Astrocyte (in vitro differentiated cells and primary cell): ENCODE data around the gene PLPPR2. TPM values are rescaled to one million over a fixed set of nuclear protein-coding genes. Genes with fewer than 3 reads are reported as not detected.

Experiments used
- DNase-seq: peaks from one replicate; pipeline ENCODE4 v3.0.0-alpha.2; 2010; ENCODE audit warnings: low read depth
- FAIRE-seq: peaks from 2 replicates; lab custom pipeline; 2011; peaks lifted over from hg19 to GRCh38; lab: Jason Lieb, UNC
- H2AFZ ChIP-seq: 2 replicates; pipeline ENCODE4 v1.6.0; 2012; ENCODE audit warnings: low read depth, low read length, inconsistent platforms
- H3K27ac ChIP-seq: 2 replicates; pipeline ENCODE4 v1.5.1; 2011; ENCODE audit warnings: low read depth, low read length, inconsistent platforms
- H3K27me3 ChIP-seq: 2 replicates; pipeline ENCODE4 v1.6.0; 2011; ENCODE audit warnings: low read length, inconsistent platforms; ENCODE audit not compliant: insufficient read depth
- H3K36me3 ChIP-seq: 2 replicates; pipeline ENCODE4 v1.5.1; 2011; ENCODE audit warnings: low read length, inconsistent platforms; ENCODE audit not compliant: insufficient read depth
- H3K4me1 ChIP-seq: 2 replicates; pipeline ENCODE4 v1.5.1; 2011; ENCODE audit warnings: low read length, inconsistent platforms; ENCODE audit not compliant: insufficient read depth
- H3K4me2 ChIP-seq: 2 replicates; pipeline ENCODE4 v1.6.0; 2012; ENCODE audit warnings: low read length, inconsistent platforms
- H3K4me3 ChIP-seq: 2 replicates; pipeline ENCODE4 v1.5.1; 2011; ENCODE audit warnings: low read depth, mild to moderate bottlenecking, low read length, inconsistent platforms; ENCODE audit not compliant: insufficient read depth
- H3K79me2 ChIP-seq: 2 replicates; pipeline ENCODE4 v1.6.0; 2012; ENCODE audit warnings: mild to moderate bottlenecking, low read length, inconsistent platforms; ENCODE audit not compliant: insufficient read depth
- H3K9ac ChIP-seq: 2 replicates; pipeline ENCODE4 v1.6.0; 2012; ENCODE audit warnings: mild to moderate bottlenecking, low read length, inconsistent platforms
- H3K9me3 ChIP-seq: 2 replicates; pipeline ENCODE4 v1.5.1; 2012; ENCODE audit warnings: low read depth, mild to moderate bottlenecking, low read length, inconsistent platforms; ENCODE audit not compliant: insufficient read depth
- H4K20me1 ChIP-seq: 2 replicates; pipeline ENCODE4 v1.6.0; 2012; ENCODE audit warnings: low read length, inconsistent platforms; ENCODE audit not compliant: insufficient read depth
- H3K27ac Mint-ChIP-seq: one replicate; pipeline ENCODE4 v1.8.0; 2021; ENCODE audit warnings: mild to moderate bottlenecking, mixed read lengths; ENCODE audit not compliant: unreplicated experiment
- H3K27me3 Mint-ChIP-seq: one replicate; pipeline ENCODE4 v1.8.0; 2021; ENCODE audit warnings: low read depth, mixed read lengths; ENCODE audit not compliant: unreplicated experiment
- H3K36me3 Mint-ChIP-seq: one replicate; pipeline ENCODE4 v1.8.0; 2021; ENCODE audit warnings: low read depth, mixed read lengths; ENCODE audit not compliant: unreplicated experiment
- H3K4me1 Mint-ChIP-seq: one replicate; pipeline ENCODE4 v1.8.0; 2021; ENCODE audit warnings: low read depth, mixed read lengths; ENCODE audit not compliant: unreplicated experiment
- H3K4me3 Mint-ChIP-seq: one replicate; pipeline ENCODE4 v1.8.0; 2021; ENCODE audit warnings: mild to moderate bottlenecking, moderate library complexity, mixed read lengths; ENCODE audit not compliant: unreplicated experiment
- H3K9me3 Mint-ChIP-seq: one replicate; pipeline ENCODE4 v1.8.0; 2021; ENCODE audit warnings: mild to moderate bottlenecking, mixed read lengths; ENCODE audit not compliant: unreplicated experiment
- EZH2 ChIP-seq: IDR thresholded peaks from 2 replicates; pipeline ENCODE4 v1.6.1; 2012; ENCODE audit warnings: mild to moderate bottlenecking, low read length, inconsistent platforms; ENCODE audit not compliant: insufficient read depth
- total RNA-seq: library from RNA; stranded (reverse); gene quantifications from 2 replicates; pipeline ENCODE4 v1.2.1, GENCODE V29; 2021
- TF ChIP-seq, protein P1 (sequence below): IDR thresholded peaks from 2 replicates; pipeline ENCODE4 v1.5.1; 2011; ENCODE audit warnings: low read depth, mild to moderate bottlenecking, inconsistent platforms, low read length, moderate library complexity; ENCODE audit not compliant: insufficient read depth

Gene PLPPR2
- total RNA-seq, 1 donor from 2014 or later, result 37.8 TPM

DNA sequence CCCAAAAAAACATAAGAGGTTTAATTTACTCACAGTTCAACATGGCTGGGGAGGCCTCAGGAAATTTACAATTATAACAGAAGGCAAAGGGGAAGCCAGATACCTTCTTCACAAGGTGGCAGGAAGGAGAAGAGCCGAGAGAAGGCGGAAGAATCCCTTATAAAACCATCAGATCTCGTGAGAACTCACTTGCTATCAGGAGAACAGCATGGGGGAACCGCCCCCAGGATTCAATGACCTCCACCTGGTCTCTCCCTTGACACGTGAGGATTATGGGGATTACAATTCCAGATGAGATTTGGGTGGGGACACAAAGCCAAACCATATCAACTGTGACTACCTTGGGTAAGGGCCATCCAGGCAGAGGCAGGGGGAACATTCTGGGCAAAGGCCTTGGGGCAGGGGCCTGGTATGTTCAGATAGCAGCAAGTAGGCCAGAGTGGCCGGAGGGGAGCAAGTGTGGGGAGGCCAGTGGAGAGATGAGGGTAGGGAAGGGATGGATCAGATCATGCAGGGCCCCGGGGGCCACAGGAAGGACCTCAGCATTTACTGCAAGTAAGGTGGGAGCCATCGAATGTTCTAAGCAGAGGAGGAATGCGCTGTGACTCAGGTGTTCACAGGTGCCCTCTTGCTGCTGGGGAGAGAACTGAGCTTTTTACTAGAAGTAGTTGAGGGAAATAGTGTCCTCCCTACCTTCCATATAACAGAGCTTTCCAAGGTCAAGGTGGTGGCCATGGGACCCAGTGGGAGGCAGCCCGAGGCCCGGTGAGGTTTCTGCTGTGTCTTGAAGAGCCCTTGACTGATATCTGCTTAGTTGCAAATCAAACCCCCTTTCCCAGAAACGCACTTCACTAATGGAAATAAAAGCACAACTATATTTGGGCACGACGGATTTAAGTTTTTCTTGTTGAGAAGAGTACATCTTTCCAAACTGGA is 33.8 kb upstream of the PLPPR2 start:
- peaks cover 2% of the 10 kb centered on the region for H3K4me1 Mint-ChIP-seq
- H3K4me1 ChIP-seq, result peaks cover 11% of the 10 kb centered on the region
- no peak for DNase-seq
- no peak overlapping the region for H3K4me3 ChIP-seq
- H3K27me3 ChIP-seq, result no peaks in the 10 kb centered on the region
- no peaks in the 10 kb centered on the region for H3K36me3 Mint-ChIP-seq
- no peak overlapping the region for H3K27ac ChIP-seq
- no peaks in the 10 kb centered on the region for H3K9me3 Mint-ChIP-seq
- H3K27ac Mint-ChIP-seq, result peak overlapping the region; percentile 31
- H3K36me3 ChIP-seq, result no peaks in the 10 kb centered on the region
- H3K9ac ChIP-seq, result no peak overlapping the region
- H3K27me3 Mint-ChIP-seq, result peaks cover 4% of the 10 kb centered on the region
- FAIRE-seq, result no peak
- H4K20me1 ChIP-seq, result no peaks in the 10 kb centered on the region
- no peak for TF ChIP-seq EZH2
- TF ChIP-seq, protein P1, sequence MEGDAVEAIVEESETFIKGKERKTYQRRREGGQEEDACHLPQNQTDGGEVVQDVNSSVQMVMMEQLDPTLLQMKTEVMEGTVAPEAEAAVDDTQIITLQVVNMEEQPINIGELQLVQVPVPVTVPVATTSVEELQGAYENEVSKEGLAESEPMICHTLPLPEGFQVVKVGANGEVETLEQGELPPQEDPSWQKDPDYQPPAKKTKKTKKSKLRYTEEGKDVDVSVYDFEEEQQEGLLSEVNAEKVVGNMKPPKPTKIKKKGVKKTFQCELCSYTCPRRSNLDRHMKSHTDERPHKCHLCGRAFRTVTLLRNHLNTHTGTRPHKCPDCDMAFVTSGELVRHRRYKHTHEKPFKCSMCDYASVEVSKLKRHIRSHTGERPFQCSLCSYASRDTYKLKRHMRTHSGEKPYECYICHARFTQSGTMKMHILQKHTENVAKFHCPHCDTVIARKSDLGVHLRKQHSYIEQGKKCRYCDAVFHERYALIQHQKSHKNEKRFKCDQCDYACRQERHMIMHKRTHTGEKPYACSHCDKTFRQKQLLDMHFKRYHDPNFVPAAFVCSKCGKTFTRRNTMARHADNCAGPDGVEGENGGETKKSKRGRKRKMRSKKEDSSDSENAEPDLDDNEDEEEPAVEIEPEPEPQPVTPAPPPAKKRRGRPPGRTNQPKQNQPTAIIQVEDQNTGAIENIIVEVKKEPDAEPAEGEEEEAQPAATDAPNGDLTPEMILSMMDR, result no peak
- no peak overlapping the region for H3K4me2 ChIP-seq
- H3K79me2 ChIP-seq, result no peaks in the 10 kb centered on the region
- H3K9me3 ChIP-seq, result no peaks in the 10 kb centered on the region
- H2AFZ ChIP-seq, result no peak overlapping the region
- H3K4me3 Mint-ChIP-seq, result no peak overlapping the region

DNA sequence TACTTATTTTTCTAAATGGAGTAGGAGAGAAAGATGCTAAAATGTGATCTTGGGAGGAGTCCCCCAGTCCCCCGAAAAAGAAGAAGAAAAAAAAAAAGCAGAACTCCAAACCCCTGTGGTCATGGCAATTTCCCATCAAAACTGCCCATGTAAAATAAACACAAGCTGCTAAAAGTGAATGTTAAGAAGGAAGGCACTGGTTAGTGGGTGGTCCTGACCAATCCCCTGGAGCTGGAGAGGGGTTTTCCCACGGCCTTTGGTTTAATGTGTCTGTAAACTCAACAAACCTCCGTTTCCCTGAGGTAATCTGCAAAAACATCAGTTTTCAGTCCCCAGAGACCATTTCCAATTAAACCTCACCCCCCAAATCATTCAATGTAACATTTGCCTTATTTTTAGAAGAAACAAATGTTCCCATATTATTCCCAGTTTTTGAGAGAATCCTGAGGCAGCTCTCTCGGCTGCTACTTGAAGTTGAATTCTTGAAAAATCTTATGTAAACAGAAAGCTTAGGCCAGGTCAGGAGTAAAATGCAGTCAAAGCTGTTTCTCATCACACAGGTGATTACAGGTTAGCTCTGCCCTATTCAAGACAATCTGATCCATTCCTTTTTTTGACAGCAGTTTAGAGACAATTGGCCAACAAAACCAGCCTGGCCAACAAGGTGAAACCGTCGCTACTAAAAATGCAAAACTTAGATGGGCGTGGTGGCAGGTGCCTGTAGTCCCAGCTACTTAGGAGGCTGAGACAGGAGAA is 32.8 kb upstream of the PLPPR2 start:
- peak overlapping the region; percentile 36 for H3K27ac Mint-ChIP-seq
- Histone ChIP-seq H3K27ac (no peak overlapping the region), H2AFZ (no peak overlapping the region), H3K4me3 (no peak overlapping the region), H3K9me3 (no peaks in the 10 kb centered on the region), H3K79me2 (no peaks in the 10 kb centered on the region), H3K9ac (no peak overlapping the region), H4K20me1 (no peaks in the 10 kb centered on the region), H3K36me3 (no peaks in the 10 kb centered on the region), H3K27me3 (no peaks in the 10 kb centered on the region), H3K4me2 (no peak overlapping the region), H3K4me1 (peaks cover 11% of the 10 kb centered on the region)
- peaks cover 1% of the 10 kb centered on the region for H3K27me3 Mint-ChIP-seq
- H3K4me3 Mint-ChIP-seq, result no peak overlapping the region
- no peak for FAIRE-seq
- H3K9me3 Mint-ChIP-seq, result no peaks in the 10 kb centered on the region
- H3K4me1 Mint-ChIP-seq, result peaks cover 2% of the 10 kb centered on the region
- no peaks in the 10 kb centered on the region for H3K36me3 Mint-ChIP-seq
- TF ChIP-seq, protein P1, result no peak
- TF ChIP-seq EZH2, result no peak
- no peak for DNase-seq
